SH-SY5Y (cell line): ENCODE data around the gene SDK1.

Experiments
- GATA2 ChIP-seq: IDR thresholded peaks from 2 replicates; pipeline ENCODE4 v1.6.1; 2011; ENCODE audit warnings: mild to moderate bottlenecking, low read depth, low read length
- GATA3 ChIP-seq: IDR thresholded peaks from 2 replicates; pipeline ENCODE4 v1.6.1; 2011; ENCODE audit warnings: low read depth, mild to moderate bottlenecking, low read length, moderate library complexity

DNA sequence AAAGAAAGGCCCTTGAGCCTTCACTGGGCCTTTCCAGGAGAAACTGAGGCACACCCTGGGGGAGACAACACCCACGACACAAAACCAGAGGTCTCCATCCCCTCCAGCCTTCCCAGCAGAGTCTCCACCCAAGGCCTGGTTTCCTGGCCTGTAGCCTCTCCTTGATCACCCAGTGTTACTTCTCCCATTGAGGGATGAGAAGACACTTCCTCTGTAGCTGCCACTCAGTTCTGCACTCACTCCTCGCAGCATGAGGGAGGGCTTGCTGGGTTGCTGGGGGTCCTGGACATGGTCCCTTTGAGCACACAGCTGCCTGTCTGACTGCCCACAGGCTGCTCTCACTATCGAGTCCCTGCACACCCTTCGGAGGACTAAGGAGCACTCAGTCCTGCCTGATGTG lies 943.0 kb downstream of the SDK1 start:
- TF ChIP-seq GATA3 (no peak), GATA2 (no peak)
